Vagina (tissue), 2 donors: ENCODE data around the gene PHIP.

Source experiments
- POLR2AphosphoS5 ChIP-seq, 2 donors: sonication (generic); formaldehyde crosslinking; IDR thresholded peaks; one replicate each; pipeline ENCODE4 v1.9.0; 2017; ENCODE audit warnings: antibody characterized with exemption in 2 of 2, mild to moderate bottlenecking in 2 of 2, low read depth in 1 of 2; ENCODE audit not compliant: insufficient read depth in 1 of 2
- TF ChIP-seq, protein P1 (sequence below), 3 experiments: fragments of 450-650 bp in 2 of 3; fragments of 200-600 bp in 1 of 3; sonication (generic) in 1 of 3; IDR thresholded peaks; one replicate each; pipeline ENCODE4 v1.5.1; 2017 to 2019; ENCODE audit warnings: antibody characterized with exemption in 3 of 3, mild to moderate bottlenecking in 2 of 3, moderate library complexity in 2 of 3

DNA sequence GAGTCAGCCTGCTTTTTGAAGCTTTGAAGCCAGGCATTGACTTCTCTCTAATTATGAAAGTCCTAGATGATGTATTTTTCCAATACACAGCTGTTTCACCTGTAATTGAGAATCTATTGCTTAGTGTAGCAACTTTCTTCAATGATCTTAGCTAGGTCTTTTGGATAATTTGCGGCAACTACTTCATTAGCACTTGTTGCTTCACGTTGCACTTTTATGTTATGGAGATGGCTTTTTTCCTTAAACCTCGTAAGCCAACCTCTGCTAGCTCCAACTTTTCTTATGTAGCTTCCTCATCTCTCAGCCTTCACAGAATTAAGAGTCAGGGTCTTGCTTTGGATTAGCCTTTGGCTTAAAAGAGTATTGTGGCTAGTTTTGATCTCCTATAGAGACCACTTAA lies 44.8 kb downstream of the PHIP start:
- no peak for TF ChIP-seq POLR2AphosphoS5 (IDR thresholded peaks at IDR 0.05; ENCODE audit: insufficient read depth in 1 of 2, low read depth in 1 of 2)
- TF ChIP-seq, protein P1, sequence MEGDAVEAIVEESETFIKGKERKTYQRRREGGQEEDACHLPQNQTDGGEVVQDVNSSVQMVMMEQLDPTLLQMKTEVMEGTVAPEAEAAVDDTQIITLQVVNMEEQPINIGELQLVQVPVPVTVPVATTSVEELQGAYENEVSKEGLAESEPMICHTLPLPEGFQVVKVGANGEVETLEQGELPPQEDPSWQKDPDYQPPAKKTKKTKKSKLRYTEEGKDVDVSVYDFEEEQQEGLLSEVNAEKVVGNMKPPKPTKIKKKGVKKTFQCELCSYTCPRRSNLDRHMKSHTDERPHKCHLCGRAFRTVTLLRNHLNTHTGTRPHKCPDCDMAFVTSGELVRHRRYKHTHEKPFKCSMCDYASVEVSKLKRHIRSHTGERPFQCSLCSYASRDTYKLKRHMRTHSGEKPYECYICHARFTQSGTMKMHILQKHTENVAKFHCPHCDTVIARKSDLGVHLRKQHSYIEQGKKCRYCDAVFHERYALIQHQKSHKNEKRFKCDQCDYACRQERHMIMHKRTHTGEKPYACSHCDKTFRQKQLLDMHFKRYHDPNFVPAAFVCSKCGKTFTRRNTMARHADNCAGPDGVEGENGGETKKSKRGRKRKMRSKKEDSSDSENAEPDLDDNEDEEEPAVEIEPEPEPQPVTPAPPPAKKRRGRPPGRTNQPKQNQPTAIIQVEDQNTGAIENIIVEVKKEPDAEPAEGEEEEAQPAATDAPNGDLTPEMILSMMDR (IDR thresholded peaks at IDR 0.05): no peak
